Fibroblast of skin of left quadriceps (primary cell): ENCODE data around the gene EXOSC7.
"Not testable (repeated sequence)": the region's sequence is repeated elsewhere in the genome, so short reads cannot be mapped to it uniquely, and the experiment has no call there.

ENCODE experiments used
- DNase-seq, 2 experiments: peaks; one replicate each; pipeline ENCODE4 v3.0.0-alpha.2; 2013; ENCODE audit warnings: low read depth in 2 of 2

The EXOSC7 gene

GRCh38 chr3:45024542-45025255 lies 48.7 kb downstream of the EXOSC7 start:
- no peak for DNase-seq

- no peak for DNase-seq
Measured at GRCh38 chr3:45026038-45026437, 50.0 kb downstream of the EXOSC7 start, which contains the start of gene CLEC3B. Gene CLEC3B, plus strand, starts transcription at chr3:45026303. Its CDS starts 60 bp downstream, at chr3:45026363.

GRCh38 chr3:45026957-45027356 lies 50.9 kb downstream of the EXOSC7 start:
- no peak for DNase-seq

- DNase-seq, result no peak
Measured at GRCh38 chr3:45027441-45027840, 51.4 kb downstream of the EXOSC7 start.

- DNase-seq, result no peak
Measured at GRCh38 chr3:45029216-45029615, 53.2 kb downstream of the EXOSC7 start.

GRCh38 chr3:45029661-45030060 lies 53.6 kb downstream of the EXOSC7 start:
- DNase-seq, result peak in 1 of 2 experiments; percentile 51

GRCh38 chr3:45031531-45031930 lies 55.5 kb downstream of the EXOSC7 start:
- no peak for DNase-seq

- DNase-seq, result no peak
Measured at GRCh38 chr3:45032113-45032512, 56.1 kb downstream of the EXOSC7 start.

- DNase-seq, result no peak
Measured at GRCh38 chr3:45033791-45034190, 57.7 kb downstream of the EXOSC7 start.

- no peak for DNase-seq
Measured at GRCh38 chr3:45034612-45035252, 58.7 kb downstream of the EXOSC7 start.

- no peak for DNase-seq
Measured at GRCh38 chr3:45035441-45036301, 59.6 kb downstream of the EXOSC7 start.

- peak; percentile 85 to 86 for DNase-seq
Measured at GRCh38 chr3:45037720-45038455, 61.8 kb downstream of the EXOSC7 start.

- DNase-seq, result no peak
Measured at GRCh38 chr3:45041666-45042065, 65.6 kb downstream of the EXOSC7 start.

- no peak for DNase-seq
Measured at GRCh38 chr3:45042162-45042561, 66.1 kb downstream of the EXOSC7 start.

GRCh38 chr3:45043728-45044299 lies 67.8 kb downstream of the EXOSC7 start:
- DNase-seq, result peak; percentile 84 to 85

GRCh38 chr3:45048244-45048643 lies 72.2 kb downstream of the EXOSC7 start:
- DNase-seq, result no peak

GRCh38 chr3:45049807-45050206 lies 73.8 kb downstream of the EXOSC7 start:
- DNase-seq, result no peak

- no peak for DNase-seq
Measured at GRCh38 chr3:45051685-45052084, 75.6 kb downstream of the EXOSC7 start.

GRCh38 chr3:45053805-45054195 lies 77.8 kb downstream of the EXOSC7 start:
- DNase-seq, result not testable (repeated sequence)

GRCh38 chr3:45054196-45054857 lies 78.3 kb downstream of the EXOSC7 start:
- peak; percentile 60 to 68 for DNase-seq

GRCh38 chr3:45055032-45055410 lies 79.0 kb downstream of the EXOSC7 start:
- peak; percentile 58 to 62 for DNase-seq
